Measurements from ENCODE around the gene GRB14. TPM values are rescaled to one million over a fixed set of nuclear protein-coding genes. Genes with fewer than 3 reads are reported as not detected.
A peak's percentile ranks its signal among the peaks of the same experiment; 100 is the strongest.

GRB14 gene
- total RNA-seq, 2 donors from 2014 or later = 22.7 to 27.5 TPM

- Histone ChIP-seq H3K9me3 (no peaks in the 10 kb centered on the region), H3K36me3 (replicated peaks in 1 of 2; ENCODE audit: insufficient read depth in 1 of 2, low read depth in 2 of 2) (peaks cover 0 to 4% of the 10 kb centered on the region in 2 donors), H3K4me3 (no peak overlapping the region), H3K27me3 (no peaks in the 10 kb centered on the region), H3K4me1 (no peaks in the 10 kb centered on the region), H3K27ac (no peak overlapping the region)
- WGBS, 2 donors = 69 to 70% methylated on average over 4 of the region's 4 CpGs
- intact Hi-C loops (cut with DNase I) = no loop called here
- ATAC-seq (no peak), DNase-seq (peak in 2 of 4 donors; percentile 19 to 36)
- no peak for TF ChIP-seq POLR2A (IDR thresholded peaks at IDR 0.05)
- peak in 4 of 7 experiments; percentile 20 to 39 (median 24) for TF ChIP-seq CTCF (IDR thresholded peaks at IDR 0.05)
These were observed 117.0 kb downstream of the GRB14 start for GRCh38 chr2:164504253-164504652.

GRCh38 chr2:164498836-164499235 is 122.4 kb downstream of the GRB14 start:
- Histone ChIP-seq H3K4me1 (no peaks in the 10 kb centered on the region), H3K36me3 (replicated peaks in 1 of 2; ENCODE audit: insufficient read depth in 1 of 2, low read depth in 2 of 2) (peaks cover 0 to 10% of the 10 kb centered on the region in 2 donors), H3K9me3 (no peaks in the 10 kb centered on the region), H3K27ac (no peak overlapping the region), H3K4me3 (no peak overlapping the region), H3K27me3 (no peaks in the 10 kb centered on the region)
- DNase-seq = no peak
- ATAC-seq = no peak
- 56 to 59% methylated on average over 2 of the region's 2 CpGs for WGBS, 2 donors
- intact Hi-C loops (cut with DNase I) = no loop called here
- TF ChIP-seq CTCF (IDR thresholded peaks at IDR 0.05) = no peak
- TF ChIP-seq POLR2A (IDR thresholded peaks at IDR 0.05) = no peak

GRCh38 chr2:164496881-164497280 is 124.4 kb downstream of the GRB14 start:
- Histone ChIP-seq H3K36me3 (replicated peaks in 1 of 2; ENCODE audit: insufficient read depth in 1 of 2, low read depth in 2 of 2) (peaks cover 0 to 10% of the 10 kb centered on the region in 2 donors), H3K27me3 (no peaks in the 10 kb centered on the region), H3K27ac (no peak overlapping the region), H3K9me3 (no peaks in the 10 kb centered on the region), H3K4me3 (no peak overlapping the region), H3K4me1 (no peaks in the 10 kb centered on the region)
- intact Hi-C loops (cut with DNase I) = no loop called here
- DNase-seq = no peak
- no peak for TF ChIP-seq CTCF (IDR thresholded peaks at IDR 0.05)
- no peak for TF ChIP-seq POLR2A (IDR thresholded peaks at IDR 0.05)
- ATAC-seq = no peak
- WGBS, 2 donors = 87 to 95% methylated on average over 5 of the region's 5 CpGs

- peaks cover 0 to 10% of the 10 kb centered on the region in 2 donors for H3K36me3 ChIP-seq (replicated peaks in 1 of 2; ENCODE audit: insufficient read depth in 1 of 2, low read depth in 2 of 2)
- ATAC-seq = no peak
- WGBS, 2 donors = 56 to 70% methylated on average over 3 of the region's 3 CpGs
- no peak overlapping the region for H3K27ac ChIP-seq
- H3K9me3 ChIP-seq = no peaks in the 10 kb centered on the region
- TF ChIP-seq CTCF (IDR thresholded peaks at IDR 0.05) = no peak
- no peak for TF ChIP-seq POLR2A (IDR thresholded peaks at IDR 0.05)
- DNase-seq = no peak
- H3K27me3 ChIP-seq = no peaks in the 10 kb centered on the region
- no peak overlapping the region for H3K4me3 ChIP-seq
- H3K4me1 ChIP-seq = no peaks in the 10 kb centered on the region
- intact Hi-C loops (cut with DNase I) = no loop called here
These were observed 124.9 kb downstream of the GRB14 start for GRCh38 chr2:164496421-164496820.

- DNase-seq (no peak), ATAC-seq (no peak)
- Histone ChIP-seq H3K27ac (no peak overlapping the region), H3K9me3 (no peaks in the 10 kb centered on the region), H3K4me1 (no peaks in the 10 kb centered on the region), H3K36me3 (replicated peaks in 1 of 2; ENCODE audit: insufficient read depth in 1 of 2, low read depth in 2 of 2) (peaks cover 0 to 6% of the 10 kb centered on the region in 2 donors), H3K4me3 (no peak overlapping the region), H3K27me3 (no peaks in the 10 kb centered on the region)
- intact Hi-C loops (cut with DNase I) = no loop called here
- no peak for TF ChIP-seq POLR2A (IDR thresholded peaks at IDR 0.05)
- peak in 6 of 7 experiments; percentile 8 to 30 (median 16) for TF ChIP-seq CTCF (IDR thresholded peaks at IDR 0.05)
- 36 to 48% methylated on average over 6 of the region's 6 CpGs for WGBS, 2 donors
These were observed 125.6 kb downstream of the GRB14 start for GRCh38 chr2:164495491-164496223.
